ENCODE results near the gene ARPC1A.

- TF ChIP-seq, protein P1, sequence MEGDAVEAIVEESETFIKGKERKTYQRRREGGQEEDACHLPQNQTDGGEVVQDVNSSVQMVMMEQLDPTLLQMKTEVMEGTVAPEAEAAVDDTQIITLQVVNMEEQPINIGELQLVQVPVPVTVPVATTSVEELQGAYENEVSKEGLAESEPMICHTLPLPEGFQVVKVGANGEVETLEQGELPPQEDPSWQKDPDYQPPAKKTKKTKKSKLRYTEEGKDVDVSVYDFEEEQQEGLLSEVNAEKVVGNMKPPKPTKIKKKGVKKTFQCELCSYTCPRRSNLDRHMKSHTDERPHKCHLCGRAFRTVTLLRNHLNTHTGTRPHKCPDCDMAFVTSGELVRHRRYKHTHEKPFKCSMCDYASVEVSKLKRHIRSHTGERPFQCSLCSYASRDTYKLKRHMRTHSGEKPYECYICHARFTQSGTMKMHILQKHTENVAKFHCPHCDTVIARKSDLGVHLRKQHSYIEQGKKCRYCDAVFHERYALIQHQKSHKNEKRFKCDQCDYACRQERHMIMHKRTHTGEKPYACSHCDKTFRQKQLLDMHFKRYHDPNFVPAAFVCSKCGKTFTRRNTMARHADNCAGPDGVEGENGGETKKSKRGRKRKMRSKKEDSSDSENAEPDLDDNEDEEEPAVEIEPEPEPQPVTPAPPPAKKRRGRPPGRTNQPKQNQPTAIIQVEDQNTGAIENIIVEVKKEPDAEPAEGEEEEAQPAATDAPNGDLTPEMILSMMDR (IDR thresholded peaks at IDR 0.05): no peak
- TF ChIP-seq POLR2A (IDR thresholded peaks at IDR 0.05) (no peak), EP300 (IDR thresholded peaks at IDR 0.05) (no peak)
These were observed 66.3 kb downstream of the ARPC1A start for GRCh38 chr7:99392046-99392445.
